IMR-90 (cell line): ENCODE data around the gene TMEM212.

Experiments
- BHLHE40 ChIP-seq: fragments of 150-350 bp; IDR thresholded peaks from 2 replicates; pipeline ENCODE4 v1.6.1; 2016; ENCODE audit warnings: mild to moderate bottlenecking, low read depth, low read length
- CEBPB ChIP-seq: IDR thresholded peaks from 2 replicates; pipeline ENCODE4 v1.6.1; 2012; ENCODE audit warnings: low read depth, low read length, improper control_type of control experiment
- CHD1 ChIP-seq: IDR thresholded peaks from 2 replicates; pipeline ENCODE4 v1.6.1; 2012; ENCODE audit warnings: low read depth, low read length, improper control_type of control experiment
- MAFK ChIP-seq: IDR thresholded peaks from 2 replicates; pipeline ENCODE4 v1.6.1; 2012; ENCODE audit warnings: low read depth, low read length, improper control_type of control experiment
- MAZ ChIP-seq: IDR thresholded peaks from 2 replicates; pipeline ENCODE4 v1.6.1; 2012; ENCODE audit warnings: low read depth, mild to moderate bottlenecking, low read length, improper control_type of control experiment, moderate library complexity, borderline replicate concordance
- MXI1 ChIP-seq: IDR thresholded peaks from 2 replicates; pipeline ENCODE4 v1.6.1; 2012; ENCODE audit warnings: low read depth, mild to moderate bottlenecking, low read length, moderate library complexity, borderline replicate concordance
- NFE2L2 ChIP-seq: fragments of 150-350 bp; IDR thresholded peaks from 2 replicates; pipeline ENCODE4 v1.6.1; 2016; ENCODE audit warnings: low read depth, mild to moderate bottlenecking, low read length
- POLR2A ChIP-seq: IDR thresholded peaks from 2 replicates; pipeline ENCODE4 v1.6.1; 2012; ENCODE audit warnings: mild to moderate bottlenecking, low read depth, low read length
- RAD21 ChIP-seq: IDR thresholded peaks from 2 replicates; pipeline ENCODE4 v1.6.1; 2012; ENCODE audit warnings: low read length, improper control_type of control experiment
- RCOR1 ChIP-seq: IDR thresholded peaks from 2 replicates; pipeline ENCODE4 v1.6.1; 2012; ENCODE audit warnings: mild to moderate bottlenecking, low read length, improper control_type of control experiment; ENCODE audit not compliant: insufficient replicate concordance
- RFX5 ChIP-seq: IDR thresholded peaks from 2 replicates; pipeline ENCODE4 v1.8.0; 2012; ENCODE audit warnings: low read depth, mild to moderate bottlenecking, low read length, moderate library complexity
- TF ChIP-seq, protein P1 (sequence below): conservative IDR thresholded peaks from 2 replicates; pipeline ENCODE4 v1.5.1; 2012; ENCODE audit warnings: mild to moderate bottlenecking, low read depth, low read length, improper control_type of control experiment
- TF ChIP-seq, protein P2 (sequence below): fragments of 150-350 bp; IDR thresholded peaks from 2 replicates; pipeline ENCODE4 v1.6.1; 2017; ENCODE audit warnings: mild to moderate bottlenecking, antibody characterized with exemption, low read length, low read depth
- TF ChIP-seq, protein P3 (sequence below): fragments of 150-350 bp; IDR thresholded peaks from 2 replicates; pipeline ENCODE4 v1.6.1; 2016; ENCODE audit warnings: low read depth, mild to moderate bottlenecking, low read length, moderate library complexity, borderline replicate concordance

DNA sequence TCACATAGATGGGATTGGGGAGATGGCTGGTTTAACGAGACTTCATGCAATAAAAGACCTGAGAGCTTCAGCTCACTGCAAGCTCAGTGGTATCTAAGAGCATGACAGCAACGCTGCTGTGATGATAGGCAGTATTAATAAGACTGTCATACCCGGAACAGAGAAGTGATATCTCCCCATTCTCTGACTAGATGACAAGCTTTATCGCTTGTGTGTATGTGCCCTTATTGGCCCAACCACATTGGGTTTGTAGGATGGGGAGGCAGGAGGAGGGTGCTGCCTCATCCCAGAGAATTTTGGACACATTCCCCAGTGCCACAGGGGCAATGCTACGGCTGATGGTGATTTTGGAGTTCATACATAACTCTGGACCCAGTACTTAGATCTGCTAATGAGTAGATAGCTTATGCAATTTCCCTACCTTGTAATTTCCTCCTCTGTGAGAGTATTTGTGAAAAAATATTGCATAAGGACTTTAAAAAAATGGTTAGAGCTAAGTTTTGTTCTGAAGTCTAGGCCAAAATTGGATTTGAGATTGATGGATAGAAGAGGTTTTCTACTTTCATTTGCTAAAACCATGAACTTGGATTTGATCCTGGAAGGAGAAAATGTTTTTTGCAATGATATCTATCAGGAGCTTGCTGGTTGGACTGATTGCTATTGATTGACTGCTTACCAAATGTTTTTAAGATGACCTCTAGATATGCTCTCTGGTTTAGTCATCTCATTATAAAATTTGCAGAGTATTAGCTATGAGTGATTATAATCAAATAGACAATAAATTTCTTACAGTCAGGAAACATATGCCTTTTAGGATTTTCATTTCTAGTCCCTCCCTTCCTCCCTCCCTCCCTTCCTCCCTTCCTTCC lies 14.0 kb upstream of the TMEM212 start:
- TF ChIP-seq POLR2A (no peak), RCOR1 (no peak), MAZ (no peak), BHLHE40 (no peak), RAD21 (no peak), CEBPB (no peak), MXI1 (no peak), RFX5 (no peak), CHD1 (no peak), MAFK (no peak), NFE2L2 (no peak)
- TF ChIP-seq, protein P1, sequence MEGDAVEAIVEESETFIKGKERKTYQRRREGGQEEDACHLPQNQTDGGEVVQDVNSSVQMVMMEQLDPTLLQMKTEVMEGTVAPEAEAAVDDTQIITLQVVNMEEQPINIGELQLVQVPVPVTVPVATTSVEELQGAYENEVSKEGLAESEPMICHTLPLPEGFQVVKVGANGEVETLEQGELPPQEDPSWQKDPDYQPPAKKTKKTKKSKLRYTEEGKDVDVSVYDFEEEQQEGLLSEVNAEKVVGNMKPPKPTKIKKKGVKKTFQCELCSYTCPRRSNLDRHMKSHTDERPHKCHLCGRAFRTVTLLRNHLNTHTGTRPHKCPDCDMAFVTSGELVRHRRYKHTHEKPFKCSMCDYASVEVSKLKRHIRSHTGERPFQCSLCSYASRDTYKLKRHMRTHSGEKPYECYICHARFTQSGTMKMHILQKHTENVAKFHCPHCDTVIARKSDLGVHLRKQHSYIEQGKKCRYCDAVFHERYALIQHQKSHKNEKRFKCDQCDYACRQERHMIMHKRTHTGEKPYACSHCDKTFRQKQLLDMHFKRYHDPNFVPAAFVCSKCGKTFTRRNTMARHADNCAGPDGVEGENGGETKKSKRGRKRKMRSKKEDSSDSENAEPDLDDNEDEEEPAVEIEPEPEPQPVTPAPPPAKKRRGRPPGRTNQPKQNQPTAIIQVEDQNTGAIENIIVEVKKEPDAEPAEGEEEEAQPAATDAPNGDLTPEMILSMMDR: no peak
- TF ChIP-seq, protein P2, sequence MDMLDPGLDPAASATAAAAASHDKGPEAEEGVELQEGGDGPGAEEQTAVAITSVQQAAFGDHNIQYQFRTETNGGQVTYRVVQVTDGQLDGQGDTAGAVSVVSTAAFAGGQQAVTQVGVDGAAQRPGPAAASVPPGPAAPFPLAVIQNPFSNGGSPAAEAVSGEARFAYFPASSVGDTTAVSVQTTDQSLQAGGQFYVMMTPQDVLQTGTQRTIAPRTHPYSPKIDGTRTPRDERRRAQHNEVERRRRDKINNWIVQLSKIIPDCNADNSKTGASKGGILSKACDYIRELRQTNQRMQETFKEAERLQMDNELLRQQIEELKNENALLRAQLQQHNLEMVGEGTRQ: no peak
- TF ChIP-seq, protein P3, sequence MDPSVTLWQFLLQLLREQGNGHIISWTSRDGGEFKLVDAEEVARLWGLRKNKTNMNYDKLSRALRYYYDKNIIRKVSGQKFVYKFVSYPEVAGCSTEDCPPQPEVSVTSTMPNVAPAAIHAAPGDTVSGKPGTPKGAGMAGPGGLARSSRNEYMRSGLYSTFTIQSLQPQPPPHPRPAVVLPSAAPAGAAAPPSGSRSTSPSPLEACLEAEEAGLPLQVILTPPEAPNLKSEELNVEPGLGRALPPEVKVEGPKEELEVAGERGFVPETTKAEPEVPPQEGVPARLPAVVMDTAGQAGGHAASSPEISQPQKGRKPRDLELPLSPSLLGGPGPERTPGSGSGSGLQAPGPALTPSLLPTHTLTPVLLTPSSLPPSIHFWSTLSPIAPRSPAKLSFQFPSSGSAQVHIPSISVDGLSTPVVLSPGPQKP: no peak
